Activated CD8-positive, alpha-beta memory T cell treated with anti-CD3 and anti-CD28 coated beads, Interleukin-2, amount 50 U/mL, for 24 hours (primary cell): ENCODE measurements around the gene LGALS16.
"Not testable (repeated sequence)": the region's sequence is repeated elsewhere in the genome, so short reads cannot be mapped to it uniquely, and the experiment has no call there.

Source experiments
- DNase-seq: peaks from one replicate; pipeline ENCODE4 v3.0.0-alpha.2; 2020; ENCODE audit errors: extremely low read depth

Gene LGALS16

GRCh38 chr19:39677961-39678889, 22.5 kb downstream of the LGALS16 start:
- no peak for DNase-seq

DNA sequence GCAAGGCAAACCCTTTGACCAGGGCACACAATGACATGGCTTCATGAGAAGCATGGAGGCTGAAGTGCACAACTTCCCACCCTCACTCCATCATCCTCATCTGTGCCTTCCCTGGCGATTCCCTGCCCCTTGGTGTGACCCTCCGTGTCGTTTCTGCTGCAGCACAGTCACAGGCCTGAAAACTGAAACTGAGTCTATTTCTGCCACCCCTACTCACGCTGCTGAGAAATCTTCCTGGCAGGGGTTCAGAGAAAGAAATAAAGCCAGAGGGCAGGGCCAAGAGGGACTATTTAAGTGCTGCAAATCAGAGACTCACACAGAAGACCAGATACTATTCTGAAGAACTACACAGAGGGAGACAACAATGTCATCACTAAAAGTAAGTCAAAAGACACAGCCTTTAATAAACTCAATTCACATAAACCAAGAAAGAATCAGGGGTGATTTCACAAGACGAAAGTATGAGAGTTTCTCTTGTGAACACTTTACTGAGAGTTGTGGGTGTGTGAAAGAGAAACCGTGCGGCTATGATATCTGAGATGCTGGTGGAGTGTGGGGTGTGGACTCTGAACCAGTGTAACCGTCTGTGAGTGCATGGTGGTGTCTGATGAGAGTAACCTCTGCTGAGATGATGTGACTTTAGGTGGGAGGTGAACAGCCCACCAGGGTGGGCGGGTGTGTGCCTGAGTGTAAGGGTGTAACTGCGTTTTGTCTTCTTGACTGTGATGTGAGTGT, 23.5 kb downstream of the LGALS16 start:
- peak; percentile 31 for DNase-seq

GRCh38 chr19:39679791-39680168, 24.1 kb downstream of the LGALS16 start:
- DNase-seq, result peak; percentile 13

DNA sequence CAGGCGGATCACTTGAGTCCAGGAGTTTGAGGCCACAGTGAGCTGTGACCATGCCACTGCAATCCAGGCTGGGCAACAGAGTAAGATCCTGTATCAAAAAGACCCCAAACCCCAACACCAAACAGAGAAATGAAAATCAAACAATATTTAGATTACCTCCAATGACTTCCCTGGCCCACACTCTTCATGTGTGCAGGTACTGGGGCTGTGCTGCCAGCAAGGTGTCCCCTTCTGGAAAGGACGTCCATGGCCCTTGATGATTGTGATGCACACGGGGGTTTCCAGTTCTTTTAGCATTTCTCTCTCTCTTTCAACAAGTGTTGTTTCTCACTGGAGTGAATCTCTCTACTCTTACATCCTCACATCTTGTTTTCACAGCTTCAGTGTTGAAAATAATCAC, 24.9 kb downstream of the LGALS16 start:
- DNase-seq, result no peak

GRCh38 chr19:39681416-39681815, 25.7 kb downstream of the LGALS16 start:
- DNase-seq, result no peak

GRCh38 chr19:39684267-39684666, 28.6 kb downstream of the LGALS16 start:
- DNase-seq, result no peak

DNA sequence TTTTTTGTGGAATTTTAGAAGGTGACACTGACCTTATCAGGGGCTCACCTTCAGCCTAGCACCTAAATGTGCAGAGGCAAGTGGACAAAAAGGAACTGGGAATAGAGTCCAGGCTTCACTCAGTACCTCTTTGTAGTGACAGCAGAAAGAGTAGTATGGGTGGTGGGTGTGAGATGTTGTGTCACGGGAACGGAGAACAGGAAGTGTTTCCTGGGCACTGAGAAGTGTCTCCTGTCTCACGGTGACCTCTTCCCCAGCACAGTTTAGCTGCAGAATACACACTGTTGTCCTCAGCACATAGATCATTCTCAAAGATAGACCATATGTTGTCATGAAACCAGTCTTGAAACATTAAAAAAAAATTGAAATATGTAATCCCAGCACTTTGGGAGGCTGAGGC, 31.0 kb downstream of the LGALS16 start:
- no peak for DNase-seq

- not testable (repeated sequence) for DNase-seq
Observed at GRCh38 chr19:39688637-39689036, 32.9 kb downstream of the LGALS16 start.

GRCh38 chr19:39692166-39692565, 36.5 kb downstream of the LGALS16 start:
- no peak for DNase-seq

GRCh38 chr19:39692822-39693221, 37.1 kb downstream of the LGALS16 start:
- no peak for DNase-seq

- no peak for DNase-seq
Observed at GRCh38 chr19:39695759-39696158, 40.0 kb downstream of the LGALS16 start.

DNA sequence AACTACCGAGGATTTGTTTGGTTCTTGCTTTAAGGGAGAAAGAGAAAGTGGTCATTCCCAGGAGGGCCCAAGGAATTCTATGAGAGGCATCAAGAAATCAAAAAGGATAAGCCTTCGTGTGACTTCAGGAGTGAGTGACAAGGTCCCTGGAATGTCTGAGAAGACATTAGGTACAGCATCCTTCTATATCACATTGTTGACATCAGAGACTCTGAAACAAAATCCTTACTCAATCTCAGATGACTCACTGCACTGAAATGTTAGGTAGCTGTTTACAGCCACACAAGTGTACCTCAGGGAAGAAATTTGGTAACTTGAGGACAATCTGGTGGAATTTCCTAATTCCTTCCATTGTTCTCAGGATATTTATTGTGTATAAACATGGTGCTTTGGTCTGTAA, 40.7 kb downstream of the LGALS16 start:
- DNase-seq, result no peak

DNA sequence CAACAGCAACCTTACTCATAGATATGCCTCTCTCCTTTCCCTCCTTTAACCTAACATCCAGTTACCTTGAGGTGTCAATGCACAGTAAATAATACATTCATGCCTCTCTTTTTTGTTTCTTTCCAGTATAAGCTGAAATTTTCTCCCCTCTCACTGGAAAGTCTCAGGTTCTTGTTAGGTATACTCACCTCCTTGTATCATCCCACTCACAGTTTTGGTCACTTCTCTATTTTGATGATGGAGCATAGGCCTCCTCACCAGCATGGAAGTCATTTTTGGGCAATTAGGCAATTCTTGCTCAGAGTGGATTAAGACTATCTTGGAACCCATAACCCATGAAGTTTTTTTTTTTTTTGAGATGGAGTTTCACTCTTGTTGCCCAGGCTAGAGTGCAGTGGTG, 42.8 kb downstream of the LGALS16 start:
- no peak for DNase-seq

GRCh38 chr19:39701291-39701690, 45.6 kb downstream of the LGALS16 start:
- DNase-seq, result no peak

GRCh38 chr19:39704181-39705044, 48.7 kb downstream of the LGALS16 start, which contains the start of gene LGALS14:
TSS of gene LGALS14 (plus strand) at chr19:39704481. CDS start at chr19:39704529, 48 bp downstream.
- no peak for DNase-seq

GRCh38 chr19:39705578-39706188, 50.0 kb downstream of the LGALS16 start:
- DNase-seq, result no peak

GRCh38 chr19:39708594-39708993, 52.9 kb downstream of the LGALS16 start:
- DNase-seq, result no peak

- DNase-seq, result no peak
Observed at GRCh38 chr19:39709026-39709872, 53.5 kb downstream of the LGALS16 start.
